A549 (cell line): ENCODE measurements around the gene PLD3. TPM values are rescaled to one million over a fixed set of nuclear protein-coding genes. Genes with fewer than 3 reads are reported as not detected.

Experiments
- ATAC-seq, 2 experiments: fragments of 200-7000 bp in 1 of 2; fragments of >200 bp in 1 of 2; cut with Nextera tagmentation in 1 of 2; cut with Tn5 transposase in 1 of 2; 3 replicates each; pipeline versions ENCODE4 v1.8.0 to v1.9.1; 2018 to 2020; ENCODE audit warnings: mild to moderate bottlenecking in 1 of 2, moderate library complexity in 1 of 2
- CTCF ChIA-PET: fragments of 300-600 bp; sonication (Branson Sonifier 250); formaldehyde crosslinking; extraction: SDS; loops from one replicate; lab custom pipeline; 2021; ENCODE audit warnings: antibody characterized with exemption, inconsistent platforms; lab: Yijun Ruan, JAX
- POLR2A ChIA-PET: fragments of 350-600 bp; formaldehyde crosslinking; extraction: SDS; loops from one replicate; lab custom pipeline; 2021; ENCODE audit warnings: antibody characterized with exemption, inconsistent platforms; lab: Yijun Ruan, JAX
- DNase-seq, 2 experiments: peaks; one replicate each; pipeline versions ENCODE4 v3.0.0 to v3.0.0-alpha.2; 2011 to 2016; ENCODE audit warnings: low read depth in 1 of 2, low spot score in 1 of 2
- FAIRE-seq: peaks from 2 replicates; lab custom pipeline; 2011; peaks lifted over from hg19 to GRCh38; lab: Jason Lieb, UNC
- H3K27ac ChIP-seq, 2 experiments: fragments of >200 bp; sonication (Bioruptor Twin); formaldehyde crosslinking; 3 replicates each; pipeline ENCODE4 v1.5.1; 2016 to 2017
- H3K4me1 ChIP-seq: fragments of >200 bp; sonication (Bioruptor Twin); formaldehyde crosslinking; 3 replicates; pipeline ENCODE4 v1.6.1; 2016
- H3K4me2 ChIP-seq: fragments of >200 bp; sonication (Bioruptor Twin); formaldehyde crosslinking; 3 replicates; pipeline ENCODE4 v1.6.1; 2016
- H3K4me3 ChIP-seq: fragments of >200 bp; sonication (Bioruptor Twin); formaldehyde crosslinking; 3 replicates; pipeline ENCODE4 v1.5.1; 2016
- H3K9me3 ChIP-seq: fragments of >200 bp; sonication (Bioruptor Twin); formaldehyde crosslinking; 3 replicates; pipeline ENCODE4 v1.6.1; 2016
- CHD4 ChIP-seq: fragments of 200-600 bp; sonication (generic); IDR thresholded peaks from 2 replicates; pipeline ENCODE4 v1.6.1; 2016; ENCODE audit warnings: antibody characterized with exemption, mild to moderate bottlenecking, borderline replicate concordance
- EHF ChIP-seq: fragments of 250-450 bp; sonication (Bioruptor Pico); IDR thresholded peaks from 2 replicates; pipeline ENCODE4 v1.5.0; 2020; ENCODE audit warnings: mild to moderate bottlenecking
- FOSB ChIP-seq: fragments of 250-450 bp; sonication (Bioruptor Pico); IDR thresholded peaks from 2 replicates; pipeline ENCODE4 v1.5.0; 2020; ENCODE audit warnings: mild to moderate bottlenecking, moderate library complexity
- FOXS1 ChIP-seq: fragments of 250-450 bp; sonication (Bioruptor Pico); IDR thresholded peaks from 2 replicates; pipeline ENCODE4 v1.5.0; 2020; ENCODE audit warnings: mild to moderate bottlenecking, moderate library complexity
- HOXA7 ChIP-seq: fragments of 250-450 bp; sonication (Bioruptor Pico); IDR thresholded peaks from 2 replicates; pipeline ENCODE4 v1.5.0; 2020; ENCODE audit warnings: mild to moderate bottlenecking, moderate library complexity
- HOXB13 ChIP-seq: fragments of 250-450 bp; sonication (Bioruptor Pico); IDR thresholded peaks from 2 replicates; pipeline ENCODE4 v1.5.0; 2020; ENCODE audit warnings: low read depth, mild to moderate bottlenecking, moderate library complexity
- HOXB5 ChIP-seq: fragments of 250-450 bp; sonication (Bioruptor Pico); IDR thresholded peaks from 2 replicates; pipeline ENCODE4 v1.5.0; 2020; ENCODE audit warnings: mild to moderate bottlenecking, moderate library complexity
- JUN ChIP-seq, 2 experiments: fragments of >200 bp; sonication (Bioruptor Twin); formaldehyde crosslinking; IDR thresholded peaks; 2 replicates in 1 of 2; 3 replicates in 1 of 2; pipeline ENCODE4 v1.6.1; 2016 to 2017
- KDM1A ChIP-seq: fragments of 200-600 bp; sonication (generic); IDR thresholded peaks from 2 replicates; pipeline ENCODE4 v1.6.1; 2016; ENCODE audit warnings: low read depth, mild to moderate bottlenecking
- KDM5A ChIP-seq: fragments of 200-600 bp; sonication (generic); IDR thresholded peaks from 2 replicates; pipeline ENCODE4 v1.6.1; 2016; ENCODE audit warnings: antibody characterized with exemption, mild to moderate bottlenecking
- MYC ChIP-seq: IDR thresholded peaks from 2 replicates; pipeline ENCODE4 v1.6.1; 2012; ENCODE audit warnings: mild to moderate bottlenecking, inconsistent platforms, low read length, improper control_type of control experiment, borderline replicate concordance
- NFE2L2 ChIP-seq: fragments of 150-350 bp; conservative IDR thresholded peaks from 2 replicates; pipeline ENCODE4 v1.6.1; 2014; ENCODE audit warnings: low read length
- NR3C1 ChIP-seq: fragments of >200 bp; sonication (Bioruptor Twin); formaldehyde crosslinking; IDR thresholded peaks from 3 replicates; pipeline ENCODE4 v1.6.1; 2017
- POLR2A ChIP-seq: IDR thresholded peaks from 2 replicates; pipeline ENCODE4 v1.6.1; 2012; ENCODE audit warnings: mild to moderate bottlenecking, low read length
- RAD21 ChIP-seq, 2 experiments: fragments of >200 bp in 1 of 2; sonication (Bioruptor Twin) in 1 of 2; formaldehyde crosslinking in 1 of 2; IDR thresholded peaks in 1 of 2; conservative IDR thresholded peaks in 1 of 2; 2 replicates in 1 of 2; 3 replicates in 1 of 2; pipeline ENCODE4 v1.6.1; 2012 to 2018; ENCODE audit warnings: inconsistent platforms in 1 of 2
- RCOR1 ChIP-seq: fragments of 150-350 bp; IDR thresholded peaks from 2 replicates; pipeline ENCODE4 v1.6.1; 2014; ENCODE audit warnings: antibody characterized with exemption, low read length, low read depth
- RFX5 ChIP-seq: fragments of 450-650 bp; IDR thresholded peaks from 2 replicates; pipeline ENCODE4 v1.7.1; 2014; ENCODE audit warnings: antibody characterized with exemption, mild to moderate bottlenecking, moderate library complexity
- RNF2 ChIP-seq: fragments of 200-600 bp; sonication (generic); IDR thresholded peaks from 2 replicates; pipeline ENCODE4 v1.6.1; 2016; ENCODE audit warnings: low read depth, mild to moderate bottlenecking, antibody characterized with exemption, moderate library complexity, borderline replicate concordance
- SMC3 ChIP-seq: fragments of >200 bp; sonication (Bioruptor Twin); formaldehyde crosslinking; IDR thresholded peaks from 3 replicates; pipeline ENCODE4 v1.6.1; 2018; ENCODE audit warnings: inconsistent platforms
- TP53 ChIP-seq: fragments of 250-450 bp; sonication (Bioruptor Pico); IDR thresholded peaks from 2 replicates; pipeline ENCODE4 v1.5.0; 2021; ENCODE audit warnings: mild to moderate bottlenecking, moderate library complexity
- ZFP36 ChIP-seq: fragments of 450-650 bp; IDR thresholded peaks from 2 replicates; pipeline ENCODE4 v1.6.1; 2014; ENCODE audit warnings: borderline replicate concordance; ENCODE audit not compliant: partially characterized antibody
- ZSCAN20 ChIP-seq: fragments of 250-450 bp; sonication (Bioruptor Pico); IDR thresholded peaks from 2 replicates; pipeline ENCODE4 v1.8.0; 2022; ENCODE audit warnings: mild to moderate bottlenecking, moderate library complexity
- WGBS: methylation state at CpG from one replicate; pipeline ENCODE4 v1.1.6; 2017; ENCODE audit errors: missing lambda C conversion rate; 5-methylcytosine and 5-hydroxymethylcytosine counted together
- polyA plus RNA-seq, 4 experiments: library from polyadenylated mRNA; depleted of rRNA in 3 of 4; stranded (reverse); fragments of >200 nt; fragmentation: RNase III in 1 of 4; extraction: RNeasy Plus Mini Kit Qiagen cat#74134 plus additional on column Dnase treatment in 1 of 4; gene quantifications; 2 replicates in 3 of 4; 3 replicates in 1 of 4; pipeline ENCODE4 v1.2.3, GENCODE V29; 2011 to 2017
- TF ChIP-seq, protein P1 (sequence below): IDR thresholded peaks from 2 replicates; pipeline ENCODE4 v1.6.1; 2012
- TF ChIP-seq, protein P2 (sequence below): fragments of 450-650 bp; IDR thresholded peaks from 2 replicates; pipeline ENCODE4 v1.6.1; 2014; ENCODE audit warnings: antibody characterized with exemption
- TF ChIP-seq, protein P3 (sequence below): IDR thresholded peaks from 2 replicates; pipeline ENCODE4 v1.6.1; 2012
- TF ChIP-seq, protein P4 (sequence below): IDR thresholded peaks from 2 replicates; pipeline ENCODE4 v1.6.1; 2012; ENCODE audit warnings: low read depth, borderline replicate concordance
- TF ChIP-seq, protein P5 (sequence below): fragments of >200 bp; sonication (Bioruptor Twin); formaldehyde crosslinking; IDR thresholded peaks from 3 replicates; pipeline ENCODE4 v1.5.1; 2016
- TF ChIP-seq, protein P6 (sequence below): fragments of >200 bp; sonication (Bioruptor Twin); formaldehyde crosslinking; IDR thresholded peaks from 3 replicates; pipeline ENCODE4 v1.6.1; 2016
- TF ChIP-seq, protein P7 (sequence below): fragments of >200 bp; sonication (Bioruptor Twin); formaldehyde crosslinking; IDR thresholded peaks from 2 replicates; pipeline ENCODE4 v1.6.1; 2016

Gene PLD3
- polyA plus RNA-seq, 2 of the 4 experiments (the other 2 are of a cell fraction), result 265 to 290 TPM

DNA sequence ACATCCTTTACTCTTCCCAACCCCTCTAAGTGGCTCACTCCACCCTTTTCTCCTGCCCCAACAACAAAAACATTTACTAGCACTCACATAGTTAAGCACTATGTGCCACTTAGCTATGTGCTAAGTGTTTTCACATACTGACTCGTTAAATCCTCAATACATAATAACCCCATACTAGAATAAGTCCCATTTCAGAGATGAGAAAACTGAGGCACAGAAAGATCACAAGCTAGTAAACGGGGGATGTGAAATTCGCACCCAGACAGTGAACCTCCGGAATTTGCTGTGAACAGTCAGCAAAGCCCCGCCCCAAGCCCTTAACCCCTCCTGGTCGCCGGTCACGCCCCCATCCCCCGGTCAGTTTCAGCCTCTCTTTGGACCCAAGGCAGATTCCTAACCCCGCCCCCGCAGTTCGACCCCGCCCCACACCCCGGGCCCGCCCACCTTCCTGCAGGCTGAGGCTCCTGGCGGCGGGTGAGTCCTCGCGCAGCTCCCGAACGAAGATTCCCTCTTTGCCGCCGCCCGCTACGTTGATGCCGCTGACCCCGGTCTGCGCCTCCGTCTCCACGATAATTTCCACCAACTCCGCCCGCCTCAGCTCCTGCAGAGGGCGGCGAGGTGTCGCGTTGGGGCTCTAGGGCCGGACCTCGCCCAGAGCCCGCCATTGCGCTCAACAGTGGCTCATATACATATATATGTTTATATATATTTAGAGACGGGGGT is 54.9 kb downstream of the PLD3 start:
- H3K4me3 ChIP-seq, result peak overlapping the region; percentile 61
- CTCF ChIA-PET, result interaction anchor here (0.6 to 14.6 kb wide), 18 partner anchors 8 to 167 kb away, joined by 3 to 240 read pairs (median 4); partner anchors contain the start of genes PRX and SERTAD3
- peak overlapping the region; percentile 66 to 84 for H3K27ac ChIP-seq
- 2% methylated on average over 31 of the region's 41 CpGs for WGBS
- no peaks in the 10 kb centered on the region for H3K9me3 ChIP-seq
- peaks cover 10% of the 10 kb centered on the region for H3K4me1 ChIP-seq
- no peak for TF ChIP-seq RAD21 (conservative IDR thresholded peaks at IDR 0.05 in 1 of 2, IDR thresholded peaks at IDR 0.05 in 1 of 2)
- no peak for TF ChIP-seq NFE2L2
- no peak for TF ChIP-seq TP53 (CRISPR knock-in tag)
- no peak; the same call in 2 of the 3 replicates for TF ChIP-seq SMC3
- no peak for TF ChIP-seq RNF2
- peak; percentile 85 for TF ChIP-seq HOXB5 (CRISPR knock-in tag)
- TF ChIP-seq ZFP36, result no peak
- TF ChIP-seq, protein P1, sequence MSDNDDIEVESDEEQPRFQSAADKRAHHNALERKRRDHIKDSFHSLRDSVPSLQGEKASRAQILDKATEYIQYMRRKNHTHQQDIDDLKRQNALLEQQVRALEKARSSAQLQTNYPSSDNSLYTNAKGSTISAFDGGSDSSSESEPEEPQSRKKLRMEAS, result no peak
- no peak for TF ChIP-seq FOXS1 (CRISPR knock-in tag)
- no peak for TF ChIP-seq ZSCAN20 (CRISPR knock-in tag)
- TF ChIP-seq EHF (CRISPR knock-in tag), result no peak
- TF ChIP-seq KDM5A, result no peak
- no peak for TF ChIP-seq NR3C1
- TF ChIP-seq, protein P2, sequence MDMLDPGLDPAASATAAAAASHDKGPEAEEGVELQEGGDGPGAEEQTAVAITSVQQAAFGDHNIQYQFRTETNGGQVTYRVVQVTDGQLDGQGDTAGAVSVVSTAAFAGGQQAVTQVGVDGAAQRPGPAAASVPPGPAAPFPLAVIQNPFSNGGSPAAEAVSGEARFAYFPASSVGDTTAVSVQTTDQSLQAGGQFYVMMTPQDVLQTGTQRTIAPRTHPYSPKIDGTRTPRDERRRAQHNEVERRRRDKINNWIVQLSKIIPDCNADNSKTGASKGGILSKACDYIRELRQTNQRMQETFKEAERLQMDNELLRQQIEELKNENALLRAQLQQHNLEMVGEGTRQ, result no peak
- TF ChIP-seq JUN (IDR thresholded peaks at IDR 0.05), result peak in 1 of 2 experiments; percentile 30; a peak in 1 of 5 replicates
- TF ChIP-seq HOXB13 (CRISPR knock-in tag), result 0 out of 2 replicates have a peak, but pooled peaks have one; percentile 37
- TF ChIP-seq FOSB (CRISPR knock-in tag), result 0 out of 2 replicates have a peak, but pooled peaks have one; percentile 71
- TF ChIP-seq RCOR1, result peak; percentile 93; the same call in 1 of the 2 replicates
- TF ChIP-seq, protein P3, sequence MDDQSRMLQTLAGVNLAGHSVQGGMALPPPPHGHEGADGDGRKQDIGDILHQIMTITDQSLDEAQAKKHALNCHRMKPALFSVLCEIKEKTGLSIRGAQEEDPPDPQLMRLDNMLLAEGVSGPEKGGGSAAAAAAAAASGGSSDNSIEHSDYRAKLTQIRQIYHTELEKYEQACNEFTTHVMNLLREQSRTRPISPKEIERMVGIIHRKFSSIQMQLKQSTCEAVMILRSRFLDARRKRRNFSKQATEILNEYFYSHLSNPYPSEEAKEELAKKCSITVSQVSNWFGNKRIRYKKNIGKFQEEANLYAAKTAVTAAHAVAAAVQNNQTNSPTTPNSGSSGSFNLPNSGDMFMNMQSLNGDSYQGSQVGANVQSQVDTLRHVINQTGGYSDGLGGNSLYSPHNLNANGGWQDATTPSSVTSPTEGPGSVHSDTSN, result no peak
- TF ChIP-seq, protein P4, sequence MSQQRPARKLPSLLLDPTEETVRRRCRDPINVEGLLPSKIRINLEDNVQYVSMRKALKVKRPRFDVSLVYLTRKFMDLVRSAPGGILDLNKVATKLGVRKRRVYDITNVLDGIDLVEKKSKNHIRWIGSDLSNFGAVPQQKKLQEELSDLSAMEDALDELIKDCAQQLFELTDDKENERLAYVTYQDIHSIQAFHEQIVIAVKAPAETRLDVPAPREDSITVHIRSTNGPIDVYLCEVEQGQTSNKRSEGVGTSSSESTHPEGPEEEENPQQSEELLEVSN, result peak; percentile 91
- TF ChIP-seq CHD4, result peak; percentile 91
- TF ChIP-seq, protein P5, sequence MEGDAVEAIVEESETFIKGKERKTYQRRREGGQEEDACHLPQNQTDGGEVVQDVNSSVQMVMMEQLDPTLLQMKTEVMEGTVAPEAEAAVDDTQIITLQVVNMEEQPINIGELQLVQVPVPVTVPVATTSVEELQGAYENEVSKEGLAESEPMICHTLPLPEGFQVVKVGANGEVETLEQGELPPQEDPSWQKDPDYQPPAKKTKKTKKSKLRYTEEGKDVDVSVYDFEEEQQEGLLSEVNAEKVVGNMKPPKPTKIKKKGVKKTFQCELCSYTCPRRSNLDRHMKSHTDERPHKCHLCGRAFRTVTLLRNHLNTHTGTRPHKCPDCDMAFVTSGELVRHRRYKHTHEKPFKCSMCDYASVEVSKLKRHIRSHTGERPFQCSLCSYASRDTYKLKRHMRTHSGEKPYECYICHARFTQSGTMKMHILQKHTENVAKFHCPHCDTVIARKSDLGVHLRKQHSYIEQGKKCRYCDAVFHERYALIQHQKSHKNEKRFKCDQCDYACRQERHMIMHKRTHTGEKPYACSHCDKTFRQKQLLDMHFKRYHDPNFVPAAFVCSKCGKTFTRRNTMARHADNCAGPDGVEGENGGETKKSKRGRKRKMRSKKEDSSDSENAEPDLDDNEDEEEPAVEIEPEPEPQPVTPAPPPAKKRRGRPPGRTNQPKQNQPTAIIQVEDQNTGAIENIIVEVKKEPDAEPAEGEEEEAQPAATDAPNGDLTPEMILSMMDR, result no peak
- peak; percentile 57 for TF ChIP-seq POLR2A
- peak; percentile 39; the same call in 1 of the 2 replicates for TF ChIP-seq RFX5
- TF ChIP-seq MYC, result peak; percentile 46; the same call in 1 of the 2 replicates
- TF ChIP-seq, protein P6, sequence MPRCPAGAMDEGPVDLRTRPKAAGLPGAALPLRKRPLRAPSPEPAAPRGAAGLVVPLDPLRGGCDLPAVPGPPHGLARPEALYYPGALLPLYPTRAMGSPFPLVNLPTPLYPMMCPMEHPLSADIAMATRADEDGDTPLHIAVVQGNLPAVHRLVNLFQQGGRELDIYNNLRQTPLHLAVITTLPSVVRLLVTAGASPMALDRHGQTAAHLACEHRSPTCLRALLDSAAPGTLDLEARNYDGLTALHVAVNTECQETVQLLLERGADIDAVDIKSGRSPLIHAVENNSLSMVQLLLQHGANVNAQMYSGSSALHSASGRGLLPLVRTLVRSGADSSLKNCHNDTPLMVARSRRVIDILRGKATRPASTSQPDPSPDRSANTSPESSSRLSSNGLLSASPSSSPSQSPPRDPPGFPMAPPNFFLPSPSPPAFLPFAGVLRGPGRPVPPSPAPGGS, result peak; percentile 48; the same call in 1 of the 3 replicates
- TF ChIP-seq HOXA7 (CRISPR knock-in tag), result peak; percentile 73; the same call in 1 of the 2 replicates
- peak; percentile 95 for TF ChIP-seq KDM1A
- TF ChIP-seq, protein P7, sequence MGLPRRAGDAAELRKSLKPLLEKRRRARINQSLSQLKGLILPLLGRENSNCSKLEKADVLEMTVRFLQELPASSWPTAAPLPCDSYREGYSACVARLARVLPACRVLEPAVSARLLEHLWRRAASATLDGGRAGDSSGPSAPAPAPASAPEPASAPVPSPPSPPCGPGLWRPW, result no peak
- POLR2A ChIA-PET, result interaction anchor here (0.6 to 3.0 kb wide), 12 partner anchors 10 to 99 kb away, joined by 3 to 27 read pairs (median 6); partner anchors contain the start of genes BLVRB, C19orf47, PLD3 and PRX
- ATAC-seq (peak; percentile 83 to 92), DNase-seq (peak; percentile 98 to 100), FAIRE-seq (peak; percentile 83)
- peak overlapping the region; percentile 85 for H3K4me2 ChIP-seq
